H1 (cell line): ENCODE results near the gene TANC1.

ENCODE experiments used
- BRCA1 ChIP-seq: IDR thresholded peaks from 2 replicates; pipeline ENCODE4 v1.6.1; 2012; ENCODE audit warnings: low read depth, low read length, improper control_type of control experiment
- CEBPB ChIP-seq: IDR thresholded peaks from 2 replicates; pipeline ENCODE4 v1.6.1; 2012; ENCODE audit warnings: low read depth, low read length
- CTCF ChIP-seq, 3 experiments: IDR thresholded peaks; 1 replicate in 2 of 3; 2 replicates in 1 of 3; pipeline versions ENCODE4 v1.5.1 to v1.6.1; 2011; ENCODE audit warnings: low read length in 3 of 3, mild to moderate bottlenecking in 3 of 3, inconsistent platforms in 2 of 3, low read depth in 1 of 3, moderate library complexity in 1 of 3; ENCODE audit not compliant: insufficient read depth in 1 of 3; ENCODE audit errors: control extremely low read depth in 1 of 3
- POLR2AphosphoS5 ChIP-seq: IDR thresholded peaks from 2 replicates; pipeline ENCODE4 v1.6.1; 2011; ENCODE audit warnings: low read depth, low read length
- TF ChIP-seq, protein P1 (sequence below): IDR thresholded peaks from 2 replicates; pipeline ENCODE4 v1.6.1; 2011; ENCODE audit warnings: low read depth, mild to moderate bottlenecking, low read length; ENCODE audit not compliant: insufficient read depth

- no peak for TF ChIP-seq CEBPB
- no peak for TF ChIP-seq BRCA1
- no peak for TF ChIP-seq CTCF (IDR thresholded peaks at IDR 0.05; ENCODE audit: control extremely low read depth in 1 of 3, insufficient read depth in 1 of 3, low read depth in 1 of 3, low read length in 3 of 3)
- no peak for TF ChIP-seq POLR2AphosphoS5
- TF ChIP-seq, protein P1, sequence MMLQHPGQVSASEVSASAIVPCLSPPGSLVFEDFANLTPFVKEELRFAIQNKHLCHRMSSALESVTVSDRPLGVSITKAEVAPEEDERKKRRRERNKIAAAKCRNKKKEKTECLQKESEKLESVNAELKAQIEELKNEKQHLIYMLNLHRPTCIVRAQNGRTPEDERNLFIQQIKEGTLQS, result no peak
These were observed 156.6 kb downstream of the TANC1 start for GRCh38 chr2:159124931-159125467.
